Measurements from ENCODE around the gene NUDT2.
A peak's percentile ranks its signal among the peaks of the same experiment; 100 is the strongest.

The NUDT2 gene

GRCh38 chr9:34370970-34371880, 41.9 kb downstream of the NUDT2 start:
- no peak for DNase-seq (ENCODE audit: low spot score)

GRCh38 chr9:34371886-34372466, 42.6 kb downstream of the NUDT2 start:
- no peak for DNase-seq (ENCODE audit: low spot score)

GRCh38 chr9:34372467-34373011, 43.2 kb downstream of the NUDT2 start:
- no peak for DNase-seq (ENCODE audit: low spot score)

GRCh38 chr9:34373749-34374148, 44.4 kb downstream of the NUDT2 start:
- DNase-seq (ENCODE audit: low spot score), result no peak

- no peak for DNase-seq (ENCODE audit: low spot score)
Measured at GRCh38 chr9:34374339-34374738, 45.0 kb downstream of the NUDT2 start.

- DNase-seq (ENCODE audit: low spot score), result no peak
Measured at GRCh38 chr9:34374905-34375552, 45.7 kb downstream of the NUDT2 start.

GRCh38 chr9:34375901-34376595, 46.7 kb downstream of the NUDT2 start:
- peak; percentile 69 for DNase-seq (ENCODE audit: low spot score)

- peak; percentile 99 for DNase-seq (ENCODE audit: low spot score)
Measured at GRCh38 chr9:34376596-34377403, 47.4 kb downstream of the NUDT2 start, which contains the start of gene MYORG. Gene MYORG (minus strand): TSS chr9:34376898. CDS start chr9:34372943, 3,955 bp downstream.

GRCh38 chr9:34377404-34377746, 48.0 kb downstream of the NUDT2 start:
- peak; percentile 39 for DNase-seq (ENCODE audit: low spot score)

GRCh38 chr9:34378376-34379060, 49.1 kb downstream of the NUDT2 start:
- no peak for DNase-seq (ENCODE audit: low spot score)

- peak; percentile 93 for DNase-seq (ENCODE audit: low spot score)
Measured at GRCh38 chr9:34379334-34380033, 50.1 kb downstream of the NUDT2 start.

- no peak for DNase-seq (ENCODE audit: low spot score)
Measured at GRCh38 chr9:34380034-34380510, 50.7 kb downstream of the NUDT2 start.

- DNase-seq (ENCODE audit: low spot score), result peak; percentile 77
Measured at GRCh38 chr9:34380511-34381315, 51.3 kb downstream of the NUDT2 start.

GRCh38 chr9:34381323-34381722, 52.0 kb downstream of the NUDT2 start:
- DNase-seq (ENCODE audit: low spot score), result peak; percentile 30

GRCh38 chr9:34382054-34382453, 52.7 kb downstream of the NUDT2 start:
- DNase-seq (ENCODE audit: low spot score), result no peak

GRCh38 chr9:34382879-34383278, 53.5 kb downstream of the NUDT2 start:
- DNase-seq (ENCODE audit: low spot score), result no peak

- no peak for DNase-seq (ENCODE audit: low spot score)
Measured at GRCh38 chr9:34383904-34384303, 54.5 kb downstream of the NUDT2 start.

- DNase-seq (ENCODE audit: low spot score), result no peak
Measured at GRCh38 chr9:34384368-34385165, 55.2 kb downstream of the NUDT2 start.
